Thyroid gland (tissue), 4 donors: ENCODE results near the gene LIPH. TPM values are rescaled to one million over a fixed set of nuclear protein-coding genes. Genes with fewer than 3 reads are reported as not detected.

ENCODE experiments used
- DNase-seq, 2 donors: peaks; one replicate each; pipeline ENCODE4 v3.0.0-alpha.2; 2019
- H3K27ac ChIP-seq, 3 donors: fragments of 200-600 bp; sonication (generic); 1 replicate in 2 of 3; 2 replicates in 1 of 3; pipeline ENCODE4 v1.5.1; 2016 to 2019; ENCODE audit warnings: mild to moderate bottlenecking in 1 of 3, moderate library complexity in 1 of 3
- H3K27me3 ChIP-seq: fragments of 200-600 bp; sonication (generic); one replicate; pipeline ENCODE4 v1.5.1; 2019
- H3K36me3 ChIP-seq, 2 donors: fragments of 200-600 bp; sonication (generic); one replicate each; pipeline ENCODE4 v1.5.1; 2016 to 2019
- H3K4me1 ChIP-seq, 2 donors: fragments of 200-600 bp; sonication (generic); one replicate each; pipeline ENCODE4 v1.5.1; 2017 to 2019
- H3K4me3 ChIP-seq, 3 donors: fragments of 200-600 bp; sonication (generic); replicated peaks in 1 of 3; 1 replicate in 2 of 3; 2 replicates in 1 of 3; pipeline ENCODE4 v1.5.1; 2016; ENCODE audit warnings: mild to moderate bottlenecking in 1 of 3
- H3K9me3 ChIP-seq: fragments of 200-600 bp; sonication (generic); one replicate; pipeline ENCODE4 v1.5.1; 2017
- POLR2A ChIP-seq, 2 donors: fragments of 450-650 bp; IDR thresholded peaks; one replicate each; pipeline ENCODE4 v1.6.1; 2017; ENCODE audit warnings: antibody characterized with exemption in 2 of 2, mild to moderate bottlenecking in 2 of 2, moderate library complexity in 1 of 2
- WGBS, 2 donors: methylation state at CpG; one replicate each; pipeline ENCODE4 v1.1.5; 2017; 5-methylcytosine and 5-hydroxymethylcytosine counted together
- intact Hi-C: fragments of 100-400 bp; cut with DNase I; formaldehyde crosslinking; loops from one replicate; pipeline ENCODE4 v1.15.1; 2023
- total RNA-seq, 4 donors: library from RNA; depleted of rRNA; stranded (reverse); fragments of >200 nt; gene quantifications; one replicate each; pipeline ENCODE4 v1.2.3, GENCODE V29; 2016
- TF ChIP-seq, protein P1 (sequence below), 6 experiments: fragments of 200-600 bp in 3 of 6; fragments of 450-650 bp in 3 of 6; sonication (generic) in 3 of 6; IDR thresholded peaks; one replicate each; pipeline ENCODE4 v1.5.1; 2016 to 2019; ENCODE audit warnings: antibody characterized with exemption in 6 of 6, mild to moderate bottlenecking in 2 of 6, inconsistent platforms in 1 of 6, moderate library complexity in 1 of 6

The LIPH gene
- total RNA-seq, 4 donors from 2014 or later, result 0.13 to 0.81 (median 0.29) TPM; not detected in 1

DNA sequence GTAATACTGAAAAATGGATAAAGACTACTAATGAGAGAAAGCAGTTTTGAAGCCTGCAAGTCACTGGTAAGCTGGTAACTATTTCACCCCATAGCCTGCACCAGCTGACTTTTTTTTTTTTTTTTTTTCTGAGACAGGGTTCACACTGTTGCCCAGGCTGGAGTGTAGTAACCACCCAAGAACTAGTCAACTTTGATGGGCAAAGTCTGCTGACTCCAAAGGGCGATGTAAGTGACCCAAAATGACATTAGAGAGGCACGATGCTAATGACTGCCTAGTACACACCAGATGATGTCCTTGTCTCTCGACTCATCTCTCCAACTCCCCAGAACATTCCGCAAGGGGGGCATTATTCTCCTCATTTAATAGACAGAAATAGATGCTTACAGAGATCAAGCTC, 40.7 kb downstream of the LIPH start:
- TF ChIP-seq, protein P1, sequence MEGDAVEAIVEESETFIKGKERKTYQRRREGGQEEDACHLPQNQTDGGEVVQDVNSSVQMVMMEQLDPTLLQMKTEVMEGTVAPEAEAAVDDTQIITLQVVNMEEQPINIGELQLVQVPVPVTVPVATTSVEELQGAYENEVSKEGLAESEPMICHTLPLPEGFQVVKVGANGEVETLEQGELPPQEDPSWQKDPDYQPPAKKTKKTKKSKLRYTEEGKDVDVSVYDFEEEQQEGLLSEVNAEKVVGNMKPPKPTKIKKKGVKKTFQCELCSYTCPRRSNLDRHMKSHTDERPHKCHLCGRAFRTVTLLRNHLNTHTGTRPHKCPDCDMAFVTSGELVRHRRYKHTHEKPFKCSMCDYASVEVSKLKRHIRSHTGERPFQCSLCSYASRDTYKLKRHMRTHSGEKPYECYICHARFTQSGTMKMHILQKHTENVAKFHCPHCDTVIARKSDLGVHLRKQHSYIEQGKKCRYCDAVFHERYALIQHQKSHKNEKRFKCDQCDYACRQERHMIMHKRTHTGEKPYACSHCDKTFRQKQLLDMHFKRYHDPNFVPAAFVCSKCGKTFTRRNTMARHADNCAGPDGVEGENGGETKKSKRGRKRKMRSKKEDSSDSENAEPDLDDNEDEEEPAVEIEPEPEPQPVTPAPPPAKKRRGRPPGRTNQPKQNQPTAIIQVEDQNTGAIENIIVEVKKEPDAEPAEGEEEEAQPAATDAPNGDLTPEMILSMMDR (IDR thresholded peaks at IDR 0.05), result no peak
- no peak for TF ChIP-seq POLR2A (IDR thresholded peaks at IDR 0.05)

DNA sequence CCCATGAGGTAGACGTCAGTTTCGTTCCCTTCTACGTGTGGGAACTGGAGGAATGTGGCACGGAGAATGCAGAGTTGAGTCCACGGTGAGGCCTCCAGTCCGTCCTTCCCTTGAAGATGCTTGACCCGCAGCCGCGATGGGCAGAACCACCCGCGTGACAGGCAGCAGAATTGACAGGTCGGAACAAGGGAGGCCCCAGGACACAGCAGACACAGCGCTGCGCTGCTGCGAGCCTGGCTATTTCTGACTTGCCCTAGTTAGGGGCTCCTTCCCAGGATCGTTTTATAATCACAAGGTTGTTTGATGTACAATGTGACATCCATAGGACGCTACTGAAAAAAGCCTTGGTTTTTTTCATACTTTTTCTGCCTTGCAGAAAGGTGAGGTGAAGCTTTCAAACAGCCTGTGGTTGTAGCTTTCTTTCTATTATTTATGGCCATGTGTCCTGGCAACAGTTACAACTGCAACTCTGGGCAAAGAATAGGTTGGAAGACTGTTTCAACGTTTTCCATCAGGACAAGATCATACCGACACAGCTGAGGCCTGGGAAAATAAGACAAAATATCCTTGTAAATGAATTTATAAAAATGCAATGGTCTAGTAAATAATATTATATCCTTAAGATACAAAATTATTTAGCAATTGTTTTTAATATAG, 43.9 kb downstream of the LIPH start:
- no peaks in the 10 kb centered on the region for H3K9me3 ChIP-seq
- no peak for DNase-seq
- no peaks in the 10 kb centered on the region for H3K27me3 ChIP-seq
- 76 to 78% methylated on average over 15 to 19 of the region's 19 CpGs for WGBS, 2 donors
- H3K4me3 ChIP-seq, result no peak overlapping the region
- TF ChIP-seq, protein P1 (IDR thresholded peaks at IDR 0.05), result no peak
- no peak for TF ChIP-seq POLR2A (IDR thresholded peaks at IDR 0.05)
- no peak overlapping the region for H3K27ac ChIP-seq
- H3K36me3 ChIP-seq, result no peaks in the 10 kb centered on the region
- intact Hi-C loops, result no loop called here
- no peaks in the 10 kb centered on the region for H3K4me1 ChIP-seq

More for the DNA sequence above, 40.7 kb downstream of the LIPH start:
- no peak for DNase-seq
- Histone ChIP-seq H3K9me3 (no peaks in the 10 kb centered on the region), H3K4me1 (no peaks in the 10 kb centered on the region), H3K36me3 (no peaks in the 10 kb centered on the region), H3K27ac (no peak overlapping the region), H3K27me3 (no peaks in the 10 kb centered on the region), H3K4me3 (no peak overlapping the region)
- intact Hi-C loops, result no loop called here
- WGBS, 2 donors, result 82 to 91% methylated on average over 4 of the region's 4 CpGs

DNA sequence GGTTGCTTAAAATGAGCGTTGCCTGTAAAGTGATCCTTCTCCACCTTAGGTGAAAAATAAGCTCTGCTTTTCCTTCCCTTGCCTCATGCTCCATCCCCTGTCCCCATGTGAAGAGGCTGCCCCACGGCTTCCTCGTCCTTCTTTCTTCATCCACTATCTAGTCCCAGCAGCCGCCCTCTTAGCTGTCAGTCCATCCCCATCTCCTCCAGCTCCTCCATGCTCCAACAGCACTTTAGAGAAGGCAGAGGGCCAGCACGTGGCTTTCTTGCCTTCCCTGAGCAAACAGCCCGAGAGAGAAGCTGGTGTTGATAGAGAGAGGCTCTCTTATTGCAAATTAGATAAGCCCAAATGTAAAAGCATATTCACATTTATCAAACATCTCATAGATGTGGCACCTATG, 44.5 kb downstream of the LIPH start:
- intact Hi-C loops, result no loop called here

DNA sequence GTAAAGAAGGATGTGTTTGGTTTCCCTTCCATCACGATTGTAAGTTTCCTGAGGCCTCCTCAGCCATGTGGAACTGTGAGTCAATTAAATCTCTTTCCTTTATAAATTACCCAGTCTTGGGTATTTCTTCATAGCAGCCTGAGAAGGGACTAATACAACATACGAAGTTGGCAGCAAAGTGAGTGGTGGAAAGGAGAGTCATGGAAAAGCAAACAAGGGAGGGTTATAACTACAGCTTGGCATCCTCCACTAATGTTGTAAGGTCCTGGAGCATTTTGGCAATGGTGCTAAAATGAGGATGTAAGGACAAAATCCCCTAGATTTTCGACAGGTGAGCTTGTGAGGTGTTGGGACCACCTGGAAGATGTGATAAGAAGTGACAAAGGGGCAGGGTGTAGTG, 47.8 kb downstream of the LIPH start:
- intact Hi-C loops, result no loop called here
- Histone ChIP-seq H3K27ac (no peak overlapping the region), H3K27me3 (no peaks in the 10 kb centered on the region), H3K36me3 (no peaks in the 10 kb centered on the region), H3K4me3 (no peak overlapping the region), H3K4me1 (peaks cover 0 to 1% of the 10 kb centered on the region in 2 donors), H3K9me3 (no peaks in the 10 kb centered on the region)
- no peak for DNase-seq
- TF ChIP-seq, protein P1 (IDR thresholded peaks at IDR 0.05), result no peak
- no peak for TF ChIP-seq POLR2A (IDR thresholded peaks at IDR 0.05)
- WGBS, 2 donors, result 52 to 60% methylated on average over 3 of the region's 3 CpGs

More for the DNA sequence above, 44.5 kb downstream of the LIPH start:
- Histone ChIP-seq H3K4me1 (no peaks in the 10 kb centered on the region), H3K27me3 (no peaks in the 10 kb centered on the region), H3K9me3 (no peaks in the 10 kb centered on the region), H3K27ac (no peak overlapping the region), H3K36me3 (no peaks in the 10 kb centered on the region), H3K4me3 (no peak overlapping the region)
- WGBS, 2 donors, result 45 to 54% methylated on average over 6 of the region's 6 CpGs
- TF ChIP-seq, protein P1 (IDR thresholded peaks at IDR 0.05), result no peak
- no peak for TF ChIP-seq POLR2A (IDR thresholded peaks at IDR 0.05)
- no peak for DNase-seq

DNA sequence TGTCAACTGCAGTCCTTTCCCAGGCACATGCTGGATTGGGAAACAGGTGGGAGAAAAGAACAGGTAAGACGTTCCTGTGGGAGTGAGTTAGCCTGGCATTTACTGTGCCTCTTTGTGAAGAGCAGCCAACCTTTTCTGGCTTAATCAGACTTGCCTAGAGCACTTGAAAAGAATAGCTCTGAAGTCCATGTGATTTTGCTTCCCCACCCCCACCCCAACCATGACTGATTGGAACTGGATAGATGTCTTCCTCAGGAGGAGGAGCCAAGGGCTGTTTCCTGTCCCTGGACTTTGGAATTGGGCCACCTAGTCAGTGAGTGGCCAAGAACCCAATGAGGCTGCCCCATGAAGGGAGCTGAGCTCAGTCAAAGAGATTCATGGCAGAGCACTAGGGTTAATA, 48.9 kb downstream of the LIPH start:
- no peak overlapping the region for H3K27ac ChIP-seq
- intact Hi-C loops, result no loop called here

More for the DNA sequence above, 48.9 kb downstream of the LIPH start:
- Histone ChIP-seq H3K4me3 (no peak overlapping the region), H3K36me3 (no peaks in the 10 kb centered on the region), H3K4me1 (peaks cover 0 to 7% of the 10 kb centered on the region in 2 donors), H3K9me3 (no peaks in the 10 kb centered on the region), H3K27me3 (no peaks in the 10 kb centered on the region)
- TF ChIP-seq, protein P1 (IDR thresholded peaks at IDR 0.05), result no peak
- no peak for TF ChIP-seq POLR2A (IDR thresholded peaks at IDR 0.05)
- 50 to 53% methylated on average over 1 of the region's 1 CpG for WGBS, 2 donors
- no peak for DNase-seq
